Trophoblast cell (in vitro differentiated cells and primary cell): ENCODE data around the gene COX18.

Experiments used
- DNase-seq, 2 donors: peaks; one replicate each; pipeline ENCODE4 v3.0.0-alpha.2; 2016
- H2AFZ ChIP-seq: 2 replicates; pipeline ENCODE4 v1.6.1; 2013; ENCODE audit warnings: low read length, moderate library complexity, mild to moderate bottlenecking; ENCODE audit not compliant: insufficient read depth, poor library complexity
- H2AK5ac ChIP-seq: 2 replicates; pipeline ENCODE4 v1.6.1; 2013; ENCODE audit warnings: mild to moderate bottlenecking, low read length
- H2BK120ac ChIP-seq: 2 replicates; pipeline ENCODE4 v1.6.1; 2013; ENCODE audit warnings: low read length, mild to moderate bottlenecking, moderate library complexity; ENCODE audit not compliant: insufficient read depth, poor library complexity
- H2BK12ac ChIP-seq: 2 replicates; pipeline ENCODE4 v1.6.1; 2013; ENCODE audit warnings: mild to moderate bottlenecking, low read length, moderate library complexity
- H2BK5ac ChIP-seq: 2 replicates; pipeline ENCODE4 v1.6.1; 2013; ENCODE audit warnings: low read length, low read depth, moderate library complexity, mild to moderate bottlenecking; ENCODE audit not compliant: poor library complexity
- H3K14ac ChIP-seq: 2 replicates; pipeline ENCODE4 v1.6.1; 2013; ENCODE audit warnings: mild to moderate bottlenecking, low read length
- H3K18ac ChIP-seq: 2 replicates; pipeline ENCODE4 v1.6.1; 2013; ENCODE audit warnings: mild to moderate bottlenecking, low read length
- H3K23ac ChIP-seq: 2 replicates; pipeline ENCODE4 v1.6.1; 2013; ENCODE audit warnings: low read length
- H3K27ac ChIP-seq: 2 replicates; pipeline ENCODE4 v1.5.1; 2013; ENCODE audit warnings: low read depth, mild to moderate bottlenecking, inconsistent platforms, low read length, moderate library complexity
- H3K27me3 ChIP-seq: 2 replicates; pipeline ENCODE4 v1.6.1; 2013; ENCODE audit warnings: inconsistent platforms, mild to moderate bottlenecking, low read length, moderate library complexity; ENCODE audit not compliant: insufficient read depth
- H3K36me3 ChIP-seq, 2 experiments: 1 replicate in 1 of 2; 2 replicates in 1 of 2; pipeline ENCODE4 v1.6.1; 2013; ENCODE audit warnings: low read length in 2 of 2, mild to moderate bottlenecking in 2 of 2, moderate library complexity in 1 of 2; ENCODE audit not compliant: insufficient read depth in 2 of 2, control insufficient read depth in 1 of 2
- H3K4ac ChIP-seq: 2 replicates; pipeline ENCODE4 v1.6.1; 2013; ENCODE audit warnings: low read depth, mild to moderate bottlenecking, low read length, moderate library complexity
- H3K4me1 ChIP-seq, 2 experiments: 1 replicate in 1 of 2; 2 replicates in 1 of 2; pipeline ENCODE4 v1.6.1; 2013; ENCODE audit warnings: low read length in 2 of 2, mild to moderate bottlenecking in 2 of 2, moderate library complexity in 1 of 2; ENCODE audit not compliant: insufficient read depth in 2 of 2, control insufficient read depth in 1 of 2
- H3K4me2 ChIP-seq: 2 replicates; pipeline ENCODE4 v1.6.1; 2013; ENCODE audit warnings: inconsistent platforms, mild to moderate bottlenecking, low read length, moderate library complexity
- H3K4me3 ChIP-seq: 2 replicates; pipeline ENCODE4 v1.5.1; 2013; ENCODE audit warnings: mild to moderate bottlenecking, low read depth, low read length, inconsistent platforms
- H3K79me1 ChIP-seq: one replicate; pipeline ENCODE4 v1.6.1; 2013; ENCODE audit warnings: low read length
- H3K79me2 ChIP-seq: 2 replicates; pipeline ENCODE4 v1.6.1; 2013; ENCODE audit warnings: low read length, mild to moderate bottlenecking; ENCODE audit not compliant: control insufficient read depth, insufficient read depth, poor library complexity
- H3K9ac ChIP-seq: 2 replicates; pipeline ENCODE4 v1.6.1; 2013; ENCODE audit warnings: mild to moderate bottlenecking, low read length
- H3K9me3 ChIP-seq: 2 replicates; pipeline ENCODE4 v1.6.1; 2013; ENCODE audit warnings: low read depth, mild to moderate bottlenecking, control low read depth, inconsistent platforms, low read length; ENCODE audit not compliant: insufficient read depth
- H4K12ac ChIP-seq: 2 replicates; pipeline ENCODE4 v1.6.1; 2013; ENCODE audit warnings: low read depth, mild to moderate bottlenecking, low read length, moderate library complexity
- H4K8ac ChIP-seq: 2 replicates; pipeline ENCODE4 v1.6.1; 2013; ENCODE audit warnings: low read depth, mild to moderate bottlenecking, low read length, moderate library complexity
- H4K91ac ChIP-seq: one replicate; pipeline ENCODE4 v1.6.1; 2013; ENCODE audit warnings: low read depth, mild to moderate bottlenecking, low read length, moderate library complexity
- WGBS: extraction: QIAGEN DNeasy Blood & Tissue Kit; methylation state at CpG from one replicate; pipeline ENCODE4 v1.1.7; 2013; ENCODE audit warnings: missing lambda C conversion rate; ENCODE audit not compliant: insufficient read length, insufficient coverage; ENCODE audit errors: extremely low coverage; 5-methylcytosine and 5-hydroxymethylcytosine counted together

Gene COX18

DNA sequence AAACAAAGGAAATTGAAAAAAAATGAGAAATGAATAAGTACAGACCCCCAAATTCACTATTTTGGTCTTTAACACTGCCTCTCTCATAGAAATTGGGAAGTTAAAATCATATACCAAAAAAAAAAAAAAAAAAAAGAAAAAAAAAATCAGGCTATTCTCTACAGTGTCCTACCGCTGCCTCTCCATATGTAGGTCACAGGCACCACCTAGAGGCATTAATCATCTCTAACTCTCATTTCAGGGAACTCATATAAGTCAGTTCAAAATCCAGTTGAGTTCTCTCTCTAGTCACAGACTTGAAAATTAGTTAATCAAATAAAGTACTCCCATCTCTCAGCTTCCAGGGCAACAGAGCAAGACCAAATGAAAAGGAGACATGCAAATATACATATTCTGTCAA lies 47.9 kb downstream of the COX18 start:
- peaks cover 2% of the 10 kb centered on the region for H3K79me1 ChIP-seq
- no peak overlapping the region for H2AK5ac ChIP-seq
- H3K79me2 ChIP-seq: no peaks in the 10 kb centered on the region
- no peak overlapping the region for H3K27ac ChIP-seq
- no peak overlapping the region for H3K18ac ChIP-seq
- H3K23ac ChIP-seq: no peak overlapping the region
- no peak overlapping the region for H2BK12ac ChIP-seq
- H3K9ac ChIP-seq: no peak overlapping the region
- H3K14ac ChIP-seq: no peak overlapping the region
- DNase-seq: peak in 1 of 2 donors; percentile 57
- no peak overlapping the region for H3K4me2 ChIP-seq
- no peak overlapping the region for H3K4ac ChIP-seq
- no peak overlapping the region for H2BK5ac ChIP-seq
- peaks cover 1% of the 10 kb centered on the region for H3K9me3 ChIP-seq
- H3K4me3 ChIP-seq: no peak overlapping the region
- H4K12ac ChIP-seq: no peak overlapping the region
- H2AFZ ChIP-seq: no peak overlapping the region
- WGBS: no CpG with 5 or more reads among the region's 1 CpG
- no peak overlapping the region for H4K8ac ChIP-seq
- no peaks in the 10 kb centered on the region for H3K27me3 ChIP-seq
- H2BK120ac ChIP-seq: no peak overlapping the region
- no peaks in the 10 kb centered on the region for H3K4me1 ChIP-seq
- no peaks in the 10 kb centered on the region for H3K36me3 ChIP-seq
- no peak overlapping the region for H4K91ac ChIP-seq

DNA sequence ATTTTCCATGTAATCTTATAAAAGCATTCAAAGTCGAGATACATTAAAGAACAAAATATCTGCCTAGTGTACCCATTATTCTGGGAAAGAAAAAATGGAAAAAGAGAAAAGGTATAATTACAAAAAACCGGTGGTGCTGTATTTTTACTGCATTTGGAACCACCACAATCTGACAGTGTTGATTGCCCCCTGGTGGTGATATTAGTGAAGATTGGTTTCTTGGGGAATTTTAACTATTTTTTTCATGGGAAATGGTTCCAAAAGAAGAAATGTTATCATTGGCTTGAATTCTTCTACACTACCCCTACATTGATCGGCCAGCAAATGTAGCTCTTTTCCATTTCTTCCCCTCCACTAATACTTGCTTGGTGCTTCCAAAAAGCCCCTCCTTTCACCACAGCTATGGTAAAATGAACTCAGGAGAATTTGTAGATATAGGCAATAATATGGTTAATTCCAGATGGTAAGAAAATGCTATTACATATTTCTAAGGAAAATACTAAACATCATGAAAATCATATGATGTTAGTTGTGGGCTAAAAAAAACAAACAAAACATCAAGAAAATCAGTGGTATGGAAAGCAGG lies 50.0 kb downstream of the COX18 start:
- H3K23ac ChIP-seq: no peak overlapping the region
- no peak overlapping the region for H3K18ac ChIP-seq
- no CpG with 5 or more reads among the region's 3 CpGs for WGBS
- no peaks in the 10 kb centered on the region for H3K36me3 ChIP-seq
- no peak overlapping the region for H4K91ac ChIP-seq
- H3K4me2 ChIP-seq: no peak overlapping the region
- no peak overlapping the region for H2AK5ac ChIP-seq
- H3K9me3 ChIP-seq: peaks cover 1% of the 10 kb centered on the region
- no peaks in the 10 kb centered on the region for H3K79me2 ChIP-seq
- no peaks in the 10 kb centered on the region for H3K27me3 ChIP-seq
- H3K9ac ChIP-seq: no peak overlapping the region
- no peak overlapping the region for H2BK120ac ChIP-seq
- H2BK12ac ChIP-seq: no peak overlapping the region
- H3K14ac ChIP-seq: no peak overlapping the region
- no peak overlapping the region for H2AFZ ChIP-seq
- DNase-seq: peak; percentile 20 to 85
- no peaks in the 10 kb centered on the region for H3K4me1 ChIP-seq
- H4K12ac ChIP-seq: no peak overlapping the region
- H3K4ac ChIP-seq: no peak overlapping the region
- H3K4me3 ChIP-seq: no peak overlapping the region
- no peak overlapping the region for H3K27ac ChIP-seq
- peaks cover 2% of the 10 kb centered on the region for H3K79me1 ChIP-seq
- H2BK5ac ChIP-seq: no peak overlapping the region
- H4K8ac ChIP-seq: no peak overlapping the region

DNA sequence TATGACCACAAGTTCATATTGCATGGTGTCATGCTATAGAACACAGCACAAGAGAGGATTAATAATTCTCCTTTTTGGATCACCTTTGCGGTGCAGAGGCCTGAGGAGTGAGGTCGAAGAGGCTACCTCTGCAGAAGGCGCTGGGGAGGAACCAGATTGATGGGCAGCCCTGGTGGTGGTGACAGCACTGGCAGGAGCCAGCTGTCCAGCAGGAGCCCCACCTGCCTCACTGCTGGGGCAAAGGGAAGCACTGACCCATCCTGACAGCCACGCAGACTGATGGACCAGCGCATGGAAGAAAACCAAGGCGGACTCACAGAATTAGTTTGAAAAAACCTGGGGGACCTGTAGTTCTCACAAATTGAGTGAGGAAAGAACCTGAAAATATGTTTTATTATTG lies 50.9 kb downstream of the COX18 start:
- H3K14ac ChIP-seq: no peak overlapping the region
- peak overlapping the region; percentile 3 for H2AK5ac ChIP-seq
- H2BK12ac ChIP-seq: peak overlapping the region; percentile 13
- H4K8ac ChIP-seq: no peak overlapping the region
- no peak overlapping the region for H2BK120ac ChIP-seq
- no peak overlapping the region for H4K91ac ChIP-seq
- peaks cover 1% of the 10 kb centered on the region for H3K9me3 ChIP-seq
- H3K27me3 ChIP-seq: no peaks in the 10 kb centered on the region
- H3K4me3 ChIP-seq: no peak overlapping the region
- H4K12ac ChIP-seq: no peak overlapping the region
- WGBS: no CpG with 5 or more reads among the region's 6 CpGs
- H3K9ac ChIP-seq: no peak overlapping the region
- no peak overlapping the region for H3K4me2 ChIP-seq
- H3K4ac ChIP-seq: no peak overlapping the region
- H3K23ac ChIP-seq: no peak overlapping the region
- H3K18ac ChIP-seq: no peak overlapping the region
- no peaks in the 10 kb centered on the region for H3K79me2 ChIP-seq
- H3K27ac ChIP-seq: no peak overlapping the region
- no peaks in the 10 kb centered on the region for H3K36me3 ChIP-seq
- H3K4me1 ChIP-seq: no peaks in the 10 kb centered on the region
- no peak for DNase-seq
- no peak overlapping the region for H2BK5ac ChIP-seq
- H3K79me1 ChIP-seq: peaks cover 2% of the 10 kb centered on the region
- no peak overlapping the region for H2AFZ ChIP-seq

DNA sequence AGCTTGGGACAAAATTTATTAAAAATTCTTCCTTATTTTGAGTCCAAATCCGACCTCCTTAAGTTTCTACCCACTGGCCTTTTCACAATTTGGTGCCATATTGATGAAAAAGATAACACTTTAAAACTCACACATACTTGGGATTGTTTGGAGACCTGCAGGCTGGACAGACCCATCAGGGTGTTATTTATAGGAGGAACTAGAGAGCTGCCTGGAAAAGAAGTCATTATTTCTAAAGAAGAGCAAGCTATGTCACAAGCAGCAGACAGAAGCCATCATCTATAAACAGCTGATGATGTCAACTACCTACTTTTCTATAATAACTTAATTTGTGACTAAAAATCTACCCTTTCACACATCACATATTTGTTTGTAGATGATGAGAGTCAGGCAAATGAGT lies 56.2 kb downstream of the COX18 start:
- Histone ChIP-seq H3K27me3 (no peaks in the 10 kb centered on the region), H3K9me3 (peaks cover 8% of the 10 kb centered on the region), H3K23ac (no peak overlapping the region), H4K91ac (no peak overlapping the region), H2BK5ac (no peak overlapping the region), H4K8ac (no peak overlapping the region), H2BK120ac (no peak overlapping the region), H2AK5ac (no peak overlapping the region), H3K36me3 (no peaks in the 10 kb centered on the region), H3K9ac (no peak overlapping the region), H3K4ac (no peak overlapping the region), H3K4me1 (no peaks in the 10 kb centered on the region), H3K18ac (no peak overlapping the region), H3K4me3 (no peak overlapping the region), H3K79me2 (no peaks in the 10 kb centered on the region), H3K4me2 (no peak overlapping the region), H2AFZ (no peak overlapping the region), H3K14ac (no peak overlapping the region), H3K27ac (no peak overlapping the region), H3K79me1 (peaks cover 2% of the 10 kb centered on the region), H2BK12ac (no peak overlapping the region), H4K12ac (no peak overlapping the region)
- no CpG with 5 or more reads among the region's 1 CpG for WGBS
- peak in 1 of 2 donors; percentile 64 for DNase-seq
